ENCODE measurements around the gene MATK. TPM values are rescaled to one million over a fixed set of nuclear protein-coding genes. Genes with fewer than 3 reads are reported as not detected.

MATK gene
- total RNA-seq, 1 experiment from 2014 or later, result 0.21 TPM

DNA sequence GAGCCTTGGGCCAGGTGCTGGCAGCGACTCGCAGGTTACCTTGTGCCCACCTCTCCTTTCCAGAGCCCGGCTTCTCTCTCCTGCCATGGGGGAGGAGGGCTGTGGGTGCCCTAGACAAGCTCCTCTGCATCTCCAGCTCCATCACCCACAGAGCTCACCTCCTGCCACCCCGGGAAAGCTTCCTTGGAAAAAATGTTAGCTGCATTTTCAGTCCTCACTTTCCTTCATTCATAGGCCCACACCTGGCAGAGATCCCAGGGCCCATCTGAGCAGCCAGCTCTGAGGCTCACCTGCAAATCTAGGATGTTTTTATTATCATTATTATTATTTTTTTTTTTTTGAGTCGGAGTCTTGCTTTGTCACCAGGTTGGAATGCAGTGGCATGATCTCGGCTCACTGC is 45.8 kb upstream of the MATK start:
- ATAC-seq (no peak), DNase-seq (ENCODE audit: low read depth, low spot score) (no peak)
- no peaks in the 10 kb centered on the region for H3K9me3 ChIP-seq (ENCODE audit: control insufficient read depth, insufficient read depth, low read depth, low read length)
- H3K36me3 ChIP-seq (ENCODE audit: control insufficient read depth, insufficient read depth, low read length), result no peaks in the 10 kb centered on the region
- no peaks in the 10 kb centered on the region for H3K4me1 ChIP-seq (ENCODE audit: control insufficient read depth, insufficient read depth, low read length)
- TF ChIP-seq SIN3A (IDR thresholded peaks at IDR 0.05; ENCODE audit: borderline replicate concordance, insufficient read depth, low read depth, low read length) (no peak), REST (IDR thresholded peaks at IDR 0.05; ENCODE audit: insufficient read depth in 1 of 2, low read depth in 2 of 2, low read length in 1 of 2) (no peak), POLR2AphosphoS5 (IDR thresholded peaks at IDR 0.05; ENCODE audit: low read depth, low read length) (no peak), TCF7L2 (IDR thresholded peaks at IDR 0.05; ENCODE audit: low read depth, low read length) (no peak), CTCF (IDR thresholded peaks at IDR 0.05) (no peak)
- H3K4me3 ChIP-seq (ENCODE audit: low read depth in 2 of 2, low read length in 2 of 2), result no peak overlapping the region
- POLR2A ChIA-PET, result interaction anchor here (0.7 kb wide), 1 partner anchor 333 kb away, joined by 3 read pairs; no protein-coding TSS in a partner anchor
- CTCF ChIA-PET, result interaction anchor here (0.6 kb wide), 1 partner anchor 158 kb away, joined by 6 read pairs; no protein-coding TSS in a partner anchor
- H3K27me3 ChIP-seq (ENCODE audit: control insufficient read depth, insufficient read depth, low read length), result no peaks in the 10 kb centered on the region
- no peak overlapping the region for H3K27ac ChIP-seq (ENCODE audit: low read length)
- intact Hi-C loops (cut with micrococcal nuclease; ENCODE audit: unreplicated experiment) (no loop called here), in situ Hi-C loops (cut with HindIII; ENCODE audit: low pct_unique_long_range_greater_than_20kb, low sequenced_read_pairs) (no loop called here)
- BruUV-seq (replicated peaks), result no TSS peak

DNA sequence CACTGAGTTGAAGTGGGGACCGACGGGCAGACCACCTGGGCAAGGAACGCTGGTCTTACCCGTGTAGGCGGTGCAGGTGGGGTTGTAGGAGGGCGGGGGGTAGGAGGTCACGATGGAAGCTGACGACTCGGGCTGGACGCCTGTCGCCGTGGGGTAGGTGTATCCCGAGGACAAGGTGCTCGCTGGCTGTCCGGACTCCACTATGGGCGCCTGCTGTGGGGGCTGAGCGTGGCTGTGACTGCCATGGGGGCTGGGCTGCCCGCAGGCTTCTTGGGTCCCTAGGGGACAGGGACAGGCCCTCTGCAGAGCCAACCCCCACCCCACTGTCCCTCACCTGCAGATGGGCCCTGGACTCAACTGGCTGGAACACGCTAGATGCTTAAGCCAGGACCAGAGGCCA is 45.4 kb upstream of the MATK start:
- intact Hi-C loops (cut with micrococcal nuclease; ENCODE audit: unreplicated experiment) (no loop called here), in situ Hi-C loops (cut with HindIII; ENCODE audit: low pct_unique_long_range_greater_than_20kb, low sequenced_read_pairs) (no loop called here)
- H3K27me3 ChIP-seq (ENCODE audit: control insufficient read depth, insufficient read depth, low read length), result no peaks in the 10 kb centered on the region
- no peaks in the 10 kb centered on the region for H3K9me3 ChIP-seq (ENCODE audit: control insufficient read depth, insufficient read depth, low read depth, low read length)
- DNase-seq (ENCODE audit: low read depth, low spot score) (no peak), ATAC-seq (no peak)
- BruUV-seq (replicated peaks), result no TSS peak
- no peak overlapping the region for H3K4me3 ChIP-seq (ENCODE audit: low read depth in 2 of 2, low read length in 2 of 2)
- H3K27ac ChIP-seq (ENCODE audit: low read length), result no peak overlapping the region
- TF ChIP-seq POLR2AphosphoS5 (IDR thresholded peaks at IDR 0.05; ENCODE audit: low read depth, low read length) (no peak), REST (IDR thresholded peaks at IDR 0.05; ENCODE audit: insufficient read depth in 1 of 2, low read depth in 2 of 2, low read length in 1 of 2) (no peak), CTCF (IDR thresholded peaks at IDR 0.05) (no peak), SIN3A (IDR thresholded peaks at IDR 0.05; ENCODE audit: borderline replicate concordance, insufficient read depth, low read depth, low read length) (no peak), TCF7L2 (IDR thresholded peaks at IDR 0.05; ENCODE audit: low read depth, low read length) (no peak)
- CTCF ChIA-PET, result interaction anchor here (0.6 kb wide), 1 partner anchor 159 kb away, joined by 6 read pairs; no protein-coding TSS in a partner anchor
- no peaks in the 10 kb centered on the region for H3K4me1 ChIP-seq (ENCODE audit: control insufficient read depth, insufficient read depth, low read length)
- POLR2A ChIA-PET, result no interaction called here
- no peaks in the 10 kb centered on the region for H3K36me3 ChIP-seq (ENCODE audit: control insufficient read depth, insufficient read depth, low read length)

All from Panc1 (cell line).